ENCODE results near the gene GLRB.
A peak's percentile ranks its signal among the peaks of the same experiment; 100 is the strongest.
"Not testable (repeated sequence)": the region's sequence is repeated elsewhere in the genome, so short reads cannot be mapped to it uniquely, and the experiment has no call there.

Gene GLRB

GRCh38 chr4:157141976-157142375 lies 66.0 kb downstream of the GLRB start:
- no peak for DNase-seq

GRCh38 chr4:157143369-157143768 lies 67.4 kb downstream of the GLRB start:
- no peak for DNase-seq

- no peak for DNase-seq
Observed at GRCh38 chr4:157151711-157152110, 75.8 kb downstream of the GLRB start.

- no peak for DNase-seq
Observed at GRCh38 chr4:157165935-157166610, 90.1 kb downstream of the GLRB start.

GRCh38 chr4:157170321-157170720 lies 94.4 kb downstream of the GLRB start:
- DNase-seq = no peak

- DNase-seq = peak; percentile 3
Observed at GRCh38 chr4:157172011-157172410, 96.1 kb downstream of the GLRB start.

- DNase-seq = not testable (repeated sequence)
Observed at GRCh38 chr4:157180268-157180667, 104.3 kb downstream of the GLRB start.

- DNase-seq = no peak
Observed at GRCh38 chr4:157184300-157184699, 108.3 kb downstream of the GLRB start.

- no peak for DNase-seq
Observed at GRCh38 chr4:157185363-157185762, 109.4 kb downstream of the GLRB start.

GRCh38 chr4:157195374-157195773 lies 119.4 kb downstream of the GLRB start:
- DNase-seq = no peak

- DNase-seq = no peak
Observed at GRCh38 chr4:157196046-157196445, 120.1 kb downstream of the GLRB start.

- peak; percentile 52 for DNase-seq
Observed at GRCh38 chr4:157204634-157205244, 128.8 kb downstream of the GLRB start.

- DNase-seq = peak; percentile 40
Observed at GRCh38 chr4:157217708-157218107, 141.8 kb downstream of the GLRB start.

GRCh38 chr4:157219711-157220370 lies 143.9 kb downstream of the GLRB start:
- no peak for DNase-seq

- peak; percentile 67 for DNase-seq
Observed at GRCh38 chr4:157220371-157220881, 144.5 kb downstream of the GLRB start, which contains the start of gene GRIA2. TSS of gene GRIA2 (plus strand) at chr4:157220728. CDS start at chr4:157221043, 315 bp downstream.

GRCh38 chr4:157221426-157221894 lies 145.5 kb downstream of the GLRB start:
- DNase-seq = no peak
